Aorta (tissue), 5 donors: ENCODE measurements around the gene PPIB. TPM values are rescaled to one million over a fixed set of nuclear protein-coding genes. Genes with fewer than 3 reads are reported as not detected.
A peak's percentile ranks its signal among the peaks of the same experiment; 100 is the strongest.

Experiments used
- ATAC-seq: fragments of 200-7000 bp; cut with Tn5 transposase; one replicate; pipeline ENCODE4 v1.9.1; 2022; ENCODE audit warnings: moderate library complexity; ENCODE audit not compliant: low FRiP score
- DNase-seq, 2 donors: peaks; one replicate each; pipeline ENCODE4 v3.0.0-alpha.2; 2020
- H3K27ac ChIP-seq, 2 donors: one replicate each; pipeline ENCODE4 v1.5.1; 2013; ENCODE audit warnings: low read length in 2 of 2, mild to moderate bottlenecking in 2 of 2, moderate library complexity in 2 of 2, control low read depth in 1 of 2, inconsistent platforms in 1 of 2, low read depth in 1 of 2
- H3K27me3 ChIP-seq, 2 donors: one replicate each; pipeline ENCODE4 v1.6.1; 2013; ENCODE audit warnings: control low read depth in 1 of 2, low read length in 1 of 2, mild to moderate bottlenecking in 1 of 2, moderate library complexity in 1 of 2; ENCODE audit not compliant: insufficient read depth in 2 of 2, control insufficient read depth in 1 of 2
- H3K36me3 ChIP-seq, 2 donors: one replicate each; pipeline ENCODE4 v1.6.1; 2013; ENCODE audit warnings: control low read depth in 1 of 2, low read length in 1 of 2, mild to moderate bottlenecking in 1 of 2; ENCODE audit not compliant: insufficient read depth in 2 of 2, control insufficient read depth in 1 of 2
- H3K4me1 ChIP-seq, 2 donors: one replicate each; pipeline ENCODE4 v1.6.1; 2013; ENCODE audit warnings: low read length in 2 of 2, control low read depth in 1 of 2, mild to moderate bottlenecking in 1 of 2, moderate library complexity in 1 of 2; ENCODE audit not compliant: insufficient read depth in 2 of 2, control insufficient read depth in 1 of 2
- H3K4me3 ChIP-seq, 2 donors: one replicate each; pipeline ENCODE4 v1.5.1; 2013; ENCODE audit warnings: low read length in 2 of 2, control low read depth in 1 of 2, mild to moderate bottlenecking in 1 of 2
- H3K9me3 ChIP-seq: one replicate; pipeline ENCODE4 v1.6.1; 2013; ENCODE audit warnings: mild to moderate bottlenecking, low read length; ENCODE audit not compliant: control insufficient read depth
- WGBS, 2 donors: extraction: QIAGEN DNeasy Blood & Tissue Kit; methylation state at CpG; one replicate each; pipeline ENCODE4 v1.1.7; 2013; 5-methylcytosine and 5-hydroxymethylcytosine counted together
- intact Hi-C, 2 donors: fragments of 100-400 bp; cut with DNase I; formaldehyde crosslinking; loops; one replicate each; pipeline versions ENCODE4 v1.14.2 to v1.15.0; 2022
- polyA plus RNA-seq, 2 donors: library from polyadenylated mRNA; stranded (reverse); fragments of 200-250 nt; gene quantifications; one replicate each; pipeline ENCODE4 v1.2.3, GENCODE V29; 2013
- total RNA-seq, 2 donors: library from RNA; stranded (reverse); fragmentation: NEBNext Ultra II Directional; extraction: Animal tissue kit (Norgen Biotek cat#: 25700); gene quantifications; one replicate each; pipeline ENCODE4 v1.2.1, GENCODE V29; 2021
- donor health status: healthy with polysubstance abuse.
- donor health status: Bipolar disorder and iron deficiency.
- donor health status: DM: no; HTN: no; CAD: no.
- donor health status: DM: no; HTN: no; CAD: no.
- donor health status: DM: yes; HTN: yes; CAD: no.

Gene PPIB
- total and polyA plus RNA-seq, 4 donors: 293 to 699 (median 378) TPM

DNA sequence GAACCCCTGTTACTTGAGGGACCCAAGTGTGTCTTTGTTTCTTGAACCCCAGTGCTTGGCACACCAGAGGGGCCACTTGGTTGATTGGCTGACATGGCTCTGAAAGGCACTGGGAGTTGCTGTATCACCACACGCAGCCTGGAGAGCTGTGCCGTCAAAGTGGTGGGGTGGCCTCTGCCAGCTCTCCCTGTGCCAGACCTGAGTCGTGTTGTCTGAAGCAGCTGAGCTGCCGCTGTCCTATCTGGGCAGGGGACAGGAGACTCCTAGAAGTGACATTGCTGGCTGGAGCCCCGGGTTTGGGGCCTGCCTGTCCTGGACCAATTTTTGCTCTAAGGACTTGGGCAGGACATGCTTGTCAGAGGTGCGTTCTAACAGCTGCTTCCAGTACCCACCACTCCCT, 16.8 kb downstream of the PPIB start:
- no peaks in the 10 kb centered on the region for H3K9me3 ChIP-seq
- no peak for DNase-seq
- no peak overlapping the region for H3K27ac ChIP-seq
- no peaks in the 10 kb centered on the region for H3K4me1 ChIP-seq
- intact Hi-C loops: no loop called here
- no peak overlapping the region for H3K4me3 ChIP-seq
- no peak for ATAC-seq
- no peaks in the 10 kb centered on the region for H3K27me3 ChIP-seq
- WGBS, 2 donors: 64 to 65% methylated on average over 6 of the region's 6 CpGs
- H3K36me3 ChIP-seq: no peaks in the 10 kb centered on the region

DNA sequence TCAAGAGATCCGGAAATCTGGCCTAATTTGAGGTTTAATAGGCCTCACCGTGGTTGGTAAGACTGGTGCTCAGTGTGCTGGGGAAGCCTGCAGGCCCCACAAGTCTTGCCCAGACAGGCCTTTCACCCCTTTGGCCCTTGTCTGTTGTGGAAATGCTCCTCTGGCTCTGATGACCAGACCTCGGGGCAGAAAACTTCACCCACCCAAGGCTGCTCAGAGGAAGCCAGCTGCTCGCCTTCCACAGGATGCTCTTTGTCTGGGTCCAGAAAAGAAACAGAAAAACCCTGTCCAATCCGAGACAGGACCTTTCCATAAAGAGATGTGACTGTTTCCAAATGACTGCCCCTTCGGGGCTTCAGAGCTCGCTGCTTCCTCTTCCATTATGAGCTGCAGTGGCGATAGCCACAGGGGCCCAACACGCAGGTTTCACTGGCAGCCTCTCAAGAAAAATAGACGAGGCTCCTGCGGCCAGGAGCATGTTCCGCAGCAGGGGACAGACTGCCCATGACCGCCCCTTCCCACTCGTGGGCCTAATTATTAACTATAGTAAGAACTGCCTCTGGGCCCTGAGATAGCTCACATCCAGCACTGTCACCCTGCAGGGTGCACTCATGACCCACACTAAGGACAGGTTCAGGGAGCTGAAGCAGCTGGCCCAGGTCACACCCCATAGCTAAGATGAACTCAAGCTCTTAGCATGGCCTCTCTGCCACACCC, 18.1 kb downstream of the PPIB start:
- intact Hi-C loops: no loop called here
- H3K36me3 ChIP-seq: no peaks in the 10 kb centered on the region

DNA sequence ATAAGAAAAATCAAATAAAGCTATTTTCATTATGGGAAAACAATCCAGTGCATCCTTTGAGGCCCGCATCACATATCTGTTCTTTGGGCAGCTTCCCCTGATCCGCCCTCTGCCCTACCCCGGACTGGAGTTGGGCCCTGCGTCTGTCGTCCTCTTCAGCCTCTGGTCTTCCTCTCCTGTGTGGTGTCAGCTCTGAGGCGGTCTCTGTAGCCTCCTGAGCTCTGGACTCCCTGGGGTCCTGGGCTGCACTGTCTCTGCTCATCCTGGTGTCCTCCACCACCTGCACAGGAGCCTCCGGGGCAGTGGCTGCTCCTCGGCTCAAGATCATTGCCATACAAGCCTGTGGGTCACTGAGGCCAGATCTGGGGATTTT, 18.6 kb downstream of the PPIB start:
- WGBS, 2 donors: 81 to 87% methylated on average over 8 of the region's 8 CpGs
- DNase-seq (no peak), ATAC-seq (no peak)
- H3K36me3 ChIP-seq: no peaks in the 10 kb centered on the region
- no peaks in the 10 kb centered on the region for H3K9me3 ChIP-seq
- H3K27ac ChIP-seq: no peak overlapping the region
- no peaks in the 10 kb centered on the region for H3K4me1 ChIP-seq
- H3K4me3 ChIP-seq: no peak overlapping the region
- no peaks in the 10 kb centered on the region for H3K27me3 ChIP-seq
- intact Hi-C loops: no loop called here

More for the DNA sequence above, 18.1 kb downstream of the PPIB start:
- DNase-seq (no peak), ATAC-seq (no peak)
- Histone ChIP-seq H3K4me3 (no peak overlapping the region), H3K27me3 (no peaks in the 10 kb centered on the region), H3K27ac (no peak overlapping the region), H3K9me3 (no peaks in the 10 kb centered on the region), H3K4me1 (no peaks in the 10 kb centered on the region)
- 65 to 69% methylated on average over 14 of the region's 14 CpGs for WGBS, 2 donors

DNA sequence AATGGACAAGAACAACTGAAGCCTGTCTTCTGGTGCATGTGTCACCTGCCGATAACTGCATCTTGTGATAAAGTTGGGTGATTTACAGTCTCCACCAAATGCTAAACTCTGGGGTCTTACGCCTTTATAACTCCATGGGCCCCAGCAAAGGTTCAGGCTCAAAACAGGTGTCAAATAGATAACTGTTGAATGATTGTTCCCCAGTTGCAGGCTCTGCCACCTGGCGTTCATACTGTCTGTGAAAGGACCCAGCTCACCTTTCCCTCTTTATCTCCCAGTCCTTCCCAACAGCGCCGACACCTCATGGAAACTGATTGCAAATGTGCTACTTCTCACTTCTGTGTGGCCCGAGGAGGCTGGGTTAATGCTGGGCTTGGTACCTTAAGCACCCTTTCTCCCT, 19.5 kb downstream of the PPIB start:
- Histone ChIP-seq H3K4me1 (no peaks in the 10 kb centered on the region), H3K36me3 (no peaks in the 10 kb centered on the region), H3K27ac (no peak overlapping the region), H3K27me3 (no peaks in the 10 kb centered on the region), H3K9me3 (no peaks in the 10 kb centered on the region), H3K4me3 (no peak overlapping the region)
- WGBS, 2 donors: 87 to 89% methylated on average over 6 of the region's 6 CpGs
- intact Hi-C loops: no loop called here
- no peak for ATAC-seq
- no peak for DNase-seq

DNA sequence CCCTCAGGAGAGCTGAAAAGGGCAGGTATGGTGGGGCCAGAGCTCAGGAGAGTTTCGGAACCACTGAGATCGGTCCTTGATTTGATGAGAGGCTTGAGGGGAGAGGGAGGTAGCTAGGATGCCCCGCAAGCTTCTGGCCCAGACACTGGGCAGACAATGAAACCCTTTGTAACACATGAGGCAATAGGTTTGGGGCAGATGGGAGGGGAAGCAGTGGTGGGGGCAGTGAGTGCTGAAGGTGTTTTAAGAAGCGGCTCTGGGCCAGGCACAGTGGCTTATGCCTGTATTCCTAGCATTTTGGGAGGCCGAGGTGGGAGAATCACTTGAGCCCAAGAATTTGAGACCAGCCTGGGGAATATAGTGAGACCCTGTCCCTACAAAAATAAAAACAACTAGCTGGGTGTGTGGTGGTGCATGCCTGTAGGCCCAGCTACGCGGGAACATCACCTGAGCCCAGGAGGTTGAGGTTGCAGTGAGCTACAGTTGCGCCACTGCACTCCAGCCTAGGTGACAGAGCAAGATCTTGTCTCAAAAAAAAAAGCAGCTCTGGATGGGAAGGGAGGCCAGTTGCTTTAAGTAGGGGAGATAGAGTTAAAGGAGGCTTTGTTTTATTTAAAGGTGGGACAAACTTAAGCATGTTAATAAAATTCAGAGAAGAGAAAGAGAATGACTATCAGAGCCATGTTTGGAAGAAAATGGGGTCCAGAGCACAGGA, 20.9 kb downstream of the PPIB start:
- intact Hi-C loops: no loop called here
- peaks cover 0 to 2% of the 10 kb centered on the region in 2 donors for H3K36me3 ChIP-seq
- no peak for DNase-seq

DNA sequence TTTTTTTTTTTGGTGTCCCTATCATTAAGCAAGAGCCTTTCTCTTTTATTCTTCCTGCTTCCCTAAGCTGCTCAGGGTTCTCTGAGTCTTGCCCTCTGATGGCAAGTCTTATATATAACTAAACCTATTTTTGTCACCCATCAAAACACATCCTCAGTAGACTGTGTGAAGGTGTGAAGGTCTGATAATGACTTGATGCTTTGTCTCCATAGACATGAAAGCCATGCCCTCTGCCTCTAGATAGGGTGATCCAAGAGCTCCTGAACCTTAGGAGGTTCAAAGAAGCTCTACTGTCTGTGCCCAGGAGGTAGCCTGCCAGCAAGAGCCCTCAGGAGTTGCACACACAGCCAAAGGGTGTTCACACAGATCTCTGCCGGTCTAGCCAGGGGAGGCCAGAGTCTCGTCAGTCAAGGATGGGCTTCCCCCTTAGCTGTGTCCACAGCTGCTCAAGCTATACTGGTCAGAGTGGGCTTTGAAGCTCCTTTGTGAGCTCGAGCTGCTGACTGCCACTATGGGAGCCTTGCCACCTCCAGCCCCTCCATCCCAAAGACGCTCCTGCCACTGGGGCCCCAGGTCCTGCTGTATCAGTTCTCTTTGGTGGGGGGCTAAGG, 24.4 kb downstream of the PPIB start:
- 86 to 88% methylated on average over 4 of the region's 4 CpGs for WGBS, 2 donors
- peaks cover 3 to 14% of the 10 kb centered on the region in 2 donors for H3K36me3 ChIP-seq

More for the DNA sequence above, 20.9 kb downstream of the PPIB start:
- no peaks in the 10 kb centered on the region for H3K27me3 ChIP-seq
- no peak overlapping the region for H3K27ac ChIP-seq
- ATAC-seq: no peak
- no peaks in the 10 kb centered on the region for H3K9me3 ChIP-seq
- H3K4me1 ChIP-seq: no peaks in the 10 kb centered on the region
- WGBS, 2 donors: 95 to 96% methylated on average over 8 of the region's 8 CpGs
- H3K4me3 ChIP-seq: no peak overlapping the region

DNA sequence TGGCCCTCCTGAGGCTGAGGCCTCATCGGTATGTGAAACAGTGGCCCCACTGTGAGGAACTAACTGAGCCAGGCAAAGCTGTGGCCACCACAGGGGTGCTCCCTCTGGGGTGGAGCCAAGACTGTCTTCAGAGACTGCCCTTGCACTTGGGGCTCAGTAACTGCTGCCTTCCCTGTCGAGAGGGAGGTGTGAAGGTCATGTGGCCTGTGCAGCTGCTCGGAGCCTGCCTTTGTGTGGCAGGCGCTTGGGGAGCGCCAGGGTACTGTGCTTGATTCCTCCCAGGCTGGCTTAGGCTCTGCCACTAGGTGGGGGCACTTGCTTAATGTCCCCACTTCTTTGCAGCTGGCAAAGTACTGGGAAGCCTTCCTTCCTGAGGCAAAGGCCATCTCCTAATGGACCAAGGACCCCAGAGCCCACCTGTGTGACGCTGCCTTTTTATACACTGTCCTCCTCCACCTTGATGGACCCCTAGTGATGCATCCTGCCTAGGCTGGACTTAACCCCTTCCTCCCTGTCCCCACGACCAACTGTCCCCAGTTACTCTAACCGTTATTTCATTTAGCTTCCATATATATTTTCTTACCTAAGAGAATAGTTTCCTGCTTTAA, 25.5 kb downstream of the PPIB start:
- Histone ChIP-seq H3K4me1 (no peaks in the 10 kb centered on the region), H3K9me3 (no peaks in the 10 kb centered on the region), H3K4me3 (no peak overlapping the region), H3K36me3 (peaks cover 3 to 16% of the 10 kb centered on the region in 2 donors), H3K27me3 (no peaks in the 10 kb centered on the region), H3K27ac (no peak overlapping the region)
- WGBS, 2 donors: 69 to 76% methylated on average over 8 of the region's 8 CpGs
- DNase-seq (no peak), ATAC-seq (peak; percentile 21)
- intact Hi-C loops: no loop called here

More for the DNA sequence above, 24.4 kb downstream of the PPIB start:
- intact Hi-C loops: no loop called here
- DNase-seq: no peak
- Histone ChIP-seq H3K27ac (no peak overlapping the region), H3K4me1 (no peaks in the 10 kb centered on the region), H3K9me3 (no peaks in the 10 kb centered on the region), H3K27me3 (no peaks in the 10 kb centered on the region), H3K4me3 (no peak overlapping the region)
- ATAC-seq: no peak

DNA sequence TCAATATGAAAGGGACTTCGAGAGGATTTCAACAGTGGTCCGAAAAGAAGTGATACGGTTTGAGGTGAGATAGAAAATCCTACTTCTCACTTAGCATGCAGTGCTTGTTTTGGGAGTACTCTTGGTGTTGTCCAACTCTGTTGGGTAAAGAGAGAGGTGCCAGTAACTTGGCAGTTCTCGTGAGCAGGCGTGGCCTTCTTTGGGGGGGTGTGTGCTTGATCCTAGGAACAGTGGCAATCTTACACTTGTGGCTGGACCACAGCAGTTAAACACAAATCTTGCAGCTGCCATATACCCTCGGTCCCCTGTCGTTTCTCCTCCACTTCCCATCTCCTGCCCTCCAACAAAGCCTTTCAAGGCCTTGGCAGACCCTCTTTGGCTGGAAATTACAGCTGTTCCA, 26.5 kb downstream of the PPIB start:
- Histone ChIP-seq H3K9me3 (no peaks in the 10 kb centered on the region), H3K36me3 (peaks cover 5 to 20% of the 10 kb centered on the region in 2 donors), H3K27ac (no peak overlapping the region), H3K27me3 (no peaks in the 10 kb centered on the region), H3K4me3 (no peak overlapping the region), H3K4me1 (no peaks in the 10 kb centered on the region)
- DNase-seq (no peak), ATAC-seq (no peak)
- intact Hi-C loops: no loop called here
- WGBS, 2 donors: 88% methylated on average over 7 of the region's 7 CpGs
